ENCODE results near the gene CAMTA1.

Gene CAMTA1

DNA sequence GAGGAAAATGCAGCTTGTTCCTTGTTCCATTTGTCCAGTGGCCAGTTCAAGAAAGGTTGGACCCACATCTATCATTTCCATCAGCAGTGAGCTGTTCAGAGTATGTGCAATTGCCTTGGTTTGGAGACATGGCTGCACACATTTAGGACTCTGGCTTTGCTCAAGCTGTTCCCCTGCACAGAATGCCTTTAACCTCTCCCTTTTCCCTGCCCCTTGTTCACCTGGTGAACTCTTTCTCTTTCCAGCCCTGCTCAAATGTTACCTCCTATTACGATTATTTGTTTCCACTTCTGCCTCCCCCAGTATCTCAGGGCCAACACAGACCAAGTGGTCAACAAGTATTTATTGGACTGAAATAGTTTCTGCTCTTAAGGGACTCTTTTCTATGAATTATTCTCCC is 385.9 kb downstream of the CAMTA1 start:
- TF ChIP-seq, protein P1, sequence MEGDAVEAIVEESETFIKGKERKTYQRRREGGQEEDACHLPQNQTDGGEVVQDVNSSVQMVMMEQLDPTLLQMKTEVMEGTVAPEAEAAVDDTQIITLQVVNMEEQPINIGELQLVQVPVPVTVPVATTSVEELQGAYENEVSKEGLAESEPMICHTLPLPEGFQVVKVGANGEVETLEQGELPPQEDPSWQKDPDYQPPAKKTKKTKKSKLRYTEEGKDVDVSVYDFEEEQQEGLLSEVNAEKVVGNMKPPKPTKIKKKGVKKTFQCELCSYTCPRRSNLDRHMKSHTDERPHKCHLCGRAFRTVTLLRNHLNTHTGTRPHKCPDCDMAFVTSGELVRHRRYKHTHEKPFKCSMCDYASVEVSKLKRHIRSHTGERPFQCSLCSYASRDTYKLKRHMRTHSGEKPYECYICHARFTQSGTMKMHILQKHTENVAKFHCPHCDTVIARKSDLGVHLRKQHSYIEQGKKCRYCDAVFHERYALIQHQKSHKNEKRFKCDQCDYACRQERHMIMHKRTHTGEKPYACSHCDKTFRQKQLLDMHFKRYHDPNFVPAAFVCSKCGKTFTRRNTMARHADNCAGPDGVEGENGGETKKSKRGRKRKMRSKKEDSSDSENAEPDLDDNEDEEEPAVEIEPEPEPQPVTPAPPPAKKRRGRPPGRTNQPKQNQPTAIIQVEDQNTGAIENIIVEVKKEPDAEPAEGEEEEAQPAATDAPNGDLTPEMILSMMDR (IDR thresholded peaks at IDR 0.05; ENCODE audit: insufficient read depth, low read length, poor library complexity, severe bottlenecking), result no peak
- no peak for TF ChIP-seq EZH2phosphoT487 (conservative IDR thresholded peaks at IDR 0.05; ENCODE audit: low read length)
- H3K4me3 ChIP-seq (ENCODE audit: insufficient read depth, low read length, poor library complexity, severe bottlenecking), result no peak overlapping the region
- no peaks in the 10 kb centered on the region for H3K9me2 ChIP-seq (replicated peaks; ENCODE audit: insufficient read depth, low read length)
- H3K9me3 ChIP-seq (ENCODE audit: insufficient read depth, low read length), result no peaks in the 10 kb centered on the region
- H3K4me2 ChIP-seq (ENCODE audit: low read depth, low read length, poor library complexity, severe bottlenecking), result no peak overlapping the region
- no peak overlapping the region for H3K9ac ChIP-seq (ENCODE audit: low read length)
- no peak overlapping the region for H2AFZ ChIP-seq (ENCODE audit: low read depth, low read length, severe bottlenecking)
- H3F3A ChIP-seq (ENCODE audit: insufficient read depth), result no peaks in the 10 kb centered on the region
- no peak overlapping the region for H3K27ac ChIP-seq (ENCODE audit: low read depth, low read length)
- no peaks in the 10 kb centered on the region for H3K79me2 ChIP-seq (ENCODE audit: insufficient read depth, low read length)
- H3K27me3 ChIP-seq (ENCODE audit: low read length), result no peaks in the 10 kb centered on the region
- H4K20me1 ChIP-seq (ENCODE audit: low read depth, low read length), result no peaks in the 10 kb centered on the region
- no peaks in the 10 kb centered on the region for H3K36me3 ChIP-seq (ENCODE audit: low read length)

DNA sequence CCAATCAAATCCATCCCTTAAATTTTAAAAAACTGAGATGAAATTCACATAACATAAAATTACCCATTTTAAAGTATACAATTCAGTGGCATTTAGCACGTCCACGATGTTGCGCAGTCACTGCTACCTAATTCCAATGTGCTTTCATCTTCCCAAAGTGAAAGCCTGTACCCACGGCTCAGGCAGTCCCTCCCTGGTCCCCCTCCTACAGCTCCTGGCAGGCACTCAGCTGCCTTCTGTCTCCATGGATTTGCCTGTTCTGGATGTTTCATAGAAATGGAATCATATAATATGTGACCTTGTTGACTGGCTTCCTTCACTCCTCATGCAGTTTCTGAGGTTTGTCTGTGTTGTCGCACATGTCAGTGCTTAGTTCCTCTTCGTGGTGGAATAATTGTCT is 386.3 kb downstream of the CAMTA1 start:
- no peaks in the 10 kb centered on the region for H3K79me2 ChIP-seq (ENCODE audit: insufficient read depth, low read length)
- H3K4me3 ChIP-seq (ENCODE audit: insufficient read depth, low read length, poor library complexity, severe bottlenecking), result no peak overlapping the region
- no peaks in the 10 kb centered on the region for H3K9me2 ChIP-seq (replicated peaks; ENCODE audit: insufficient read depth, low read length)
- no peak overlapping the region for H3K27ac ChIP-seq (ENCODE audit: low read depth, low read length)
- no peak overlapping the region for H2AFZ ChIP-seq (ENCODE audit: low read depth, low read length, severe bottlenecking)
- no peaks in the 10 kb centered on the region for H4K20me1 ChIP-seq (ENCODE audit: low read depth, low read length)
- no peaks in the 10 kb centered on the region for H3K27me3 ChIP-seq (ENCODE audit: low read length)
- H3K9me3 ChIP-seq (ENCODE audit: insufficient read depth, low read length), result no peaks in the 10 kb centered on the region
- no peaks in the 10 kb centered on the region for H3F3A ChIP-seq (ENCODE audit: insufficient read depth)
- H3K9ac ChIP-seq (ENCODE audit: low read length), result no peak overlapping the region
- no peaks in the 10 kb centered on the region for H3K36me3 ChIP-seq (ENCODE audit: low read length)
- no peak overlapping the region for H3K4me2 ChIP-seq (ENCODE audit: low read depth, low read length, poor library complexity, severe bottlenecking)
- TF ChIP-seq, protein P1 (IDR thresholded peaks at IDR 0.05; ENCODE audit: insufficient read depth, low read length, poor library complexity, severe bottlenecking), result no peak
- TF ChIP-seq EZH2phosphoT487 (conservative IDR thresholded peaks at IDR 0.05; ENCODE audit: low read length), result no peak

DNA sequence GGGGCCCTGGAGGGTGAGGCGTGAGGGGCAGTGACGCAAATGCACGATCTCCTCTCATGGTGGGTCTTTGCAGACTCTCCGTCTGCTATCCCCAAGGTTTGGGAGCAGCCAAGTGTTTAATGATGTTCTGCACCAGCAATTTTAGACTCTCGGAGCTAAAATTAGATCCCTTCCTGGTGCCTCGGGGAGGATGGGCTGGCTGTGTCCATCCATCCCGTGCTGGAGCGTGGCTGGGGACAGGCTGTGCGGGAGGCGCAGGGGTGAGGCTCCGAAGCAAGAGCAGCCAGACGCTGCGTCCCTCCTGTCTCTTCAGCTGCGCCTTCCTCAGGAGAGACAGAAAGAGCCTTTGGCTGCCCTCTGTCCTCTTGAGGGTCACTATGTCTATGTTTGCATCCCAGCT is 387.6 kb downstream of the CAMTA1 start:
- no peaks in the 10 kb centered on the region for H4K20me1 ChIP-seq (ENCODE audit: low read depth, low read length)
- H3K27me3 ChIP-seq (ENCODE audit: low read length), result no peaks in the 10 kb centered on the region
- H3K4me2 ChIP-seq (ENCODE audit: low read depth, low read length, poor library complexity, severe bottlenecking), result no peak overlapping the region
- no peaks in the 10 kb centered on the region for H3F3A ChIP-seq (ENCODE audit: insufficient read depth)
- H3K27ac ChIP-seq (ENCODE audit: low read depth, low read length), result no peak overlapping the region
- H2AFZ ChIP-seq (ENCODE audit: low read depth, low read length, severe bottlenecking), result no peak overlapping the region
- no peak for TF ChIP-seq EZH2phosphoT487 (conservative IDR thresholded peaks at IDR 0.05; ENCODE audit: low read length)
- TF ChIP-seq, protein P1 (IDR thresholded peaks at IDR 0.05; ENCODE audit: insufficient read depth, low read length, poor library complexity, severe bottlenecking), result no peak
- H3K9ac ChIP-seq (ENCODE audit: low read length), result no peak overlapping the region
- H3K9me3 ChIP-seq (ENCODE audit: insufficient read depth, low read length), result no peaks in the 10 kb centered on the region
- H3K36me3 ChIP-seq (ENCODE audit: low read length), result no peaks in the 10 kb centered on the region
- H3K4me3 ChIP-seq (ENCODE audit: insufficient read depth, low read length, poor library complexity, severe bottlenecking), result no peak overlapping the region
- no peaks in the 10 kb centered on the region for H3K79me2 ChIP-seq (ENCODE audit: insufficient read depth, low read length)
- no peaks in the 10 kb centered on the region for H3K9me2 ChIP-seq (replicated peaks; ENCODE audit: insufficient read depth, low read length)

All from SU-DHL-6 (cell line).